GM12865 (cell line): ENCODE measurements around the gene FOXO3.

Experiments
- DNase-seq: peaks from one replicate; pipeline ENCODE4 v3.0.0; 2010; ENCODE audit warnings: low read depth
- H3K4me3 ChIP-seq: 2 replicates; pipeline ENCODE4 v1.5.1; 2011; ENCODE audit warnings: mild to moderate bottlenecking, low read depth, low read length, control low read depth
- CTCF ChIP-seq: IDR thresholded peaks from 2 replicates; pipeline ENCODE4 v1.5.1; 2011; ENCODE audit warnings: low read length, control low read depth, low read depth, inconsistent platforms; ENCODE audit not compliant: insufficient read depth; ENCODE audit errors: missing control alignments

Gene FOXO3

DNA sequence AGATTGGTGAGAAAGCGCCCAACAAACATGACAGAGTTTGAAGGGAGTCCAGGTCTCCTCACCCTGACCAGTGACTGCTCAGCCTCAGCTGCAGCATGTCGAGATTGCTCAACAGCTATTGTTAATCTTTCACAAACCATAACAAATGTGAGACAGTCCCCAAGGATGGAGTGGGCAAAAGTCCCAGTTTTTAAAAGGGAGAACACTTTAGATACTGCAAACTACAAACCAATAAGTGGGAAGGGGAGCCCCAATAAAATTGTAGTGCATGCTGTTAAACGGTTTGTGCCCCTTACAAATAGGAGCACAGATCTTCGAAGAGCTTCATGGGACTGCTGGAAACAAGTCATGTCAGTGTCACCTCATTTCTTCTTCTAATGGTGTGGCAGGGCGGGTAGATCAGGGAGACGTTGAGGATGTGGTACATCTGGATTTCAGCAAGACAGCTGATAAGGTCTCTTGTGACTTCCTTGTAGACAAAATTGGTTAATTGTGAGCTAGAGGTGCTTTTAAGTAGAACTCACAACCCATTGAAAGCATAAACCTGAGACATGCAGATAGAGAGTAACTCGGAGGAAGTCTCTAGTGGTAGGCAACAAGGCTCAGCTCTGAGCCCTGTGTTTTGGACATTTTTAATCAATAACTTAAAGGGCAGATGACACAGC is 153.5 kb downstream of the FOXO3 start:
- DNase-seq, result no peak
- no peak overlapping the region for H3K4me3 ChIP-seq
- no peak for TF ChIP-seq CTCF

GRCh38 chr6:108714766-108715414 is 154.2 kb downstream of the FOXO3 start:
- no peak for TF ChIP-seq CTCF
- no peak for DNase-seq

GRCh38 chr6:108715832-108716231 is 155.1 kb downstream of the FOXO3 start:
- no peak for TF ChIP-seq CTCF
- no peak for DNase-seq

More at GRCh38 chr6:108714766-108715414, 154.2 kb downstream of the FOXO3 start:
- no peak overlapping the region for H3K4me3 ChIP-seq

DNA sequence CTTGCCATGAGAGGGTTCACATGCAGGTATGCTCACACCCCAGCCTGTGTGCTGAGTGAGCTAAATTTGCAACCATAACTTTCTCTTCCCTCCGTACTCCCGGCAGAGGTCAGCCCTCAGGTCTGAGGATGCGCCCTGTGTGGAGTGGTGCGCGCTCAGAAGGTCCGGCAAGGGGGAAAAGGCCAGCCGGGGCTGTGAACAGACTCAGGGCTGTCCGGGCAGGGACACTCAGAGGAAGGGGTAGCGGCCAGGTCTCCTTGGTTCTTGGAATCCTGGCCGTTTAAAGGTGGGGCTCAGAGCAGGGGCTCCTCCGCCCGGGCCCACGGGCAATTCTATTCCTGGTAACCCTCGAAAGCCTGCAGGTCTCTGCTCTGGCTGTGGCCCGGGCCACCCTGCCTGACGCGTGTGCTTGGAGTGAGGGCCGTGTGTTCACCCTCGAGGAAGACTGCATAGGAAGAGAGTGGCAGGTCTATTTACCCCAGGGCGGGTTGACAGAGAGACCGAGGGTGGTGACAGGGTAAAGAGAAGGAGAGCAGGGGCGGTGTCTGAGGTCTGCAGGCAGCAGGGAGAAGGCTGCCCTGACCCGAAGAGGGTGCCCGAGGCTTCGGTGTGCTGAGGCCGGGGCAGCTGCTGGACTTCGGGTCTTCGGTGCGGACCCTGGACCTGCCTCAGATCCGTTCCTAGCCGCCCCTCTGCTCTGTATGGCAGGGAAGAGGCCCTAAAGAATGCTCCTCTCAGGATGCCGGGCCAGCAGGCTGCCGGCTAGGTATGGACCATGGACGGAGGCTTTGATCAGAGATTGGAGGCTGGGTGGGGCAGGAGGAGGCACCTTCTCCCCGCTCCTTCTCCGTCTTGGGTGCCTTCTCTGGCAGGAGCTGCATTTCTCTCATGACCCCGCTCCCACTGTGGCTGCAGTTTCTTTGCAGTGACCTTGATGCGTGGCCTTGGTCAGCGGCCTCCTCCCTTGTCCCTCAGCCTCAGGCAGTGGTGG is 156.4 kb downstream of the FOXO3 start:
- no peak for DNase-seq
- no peak overlapping the region for H3K4me3 ChIP-seq
- no peak for TF ChIP-seq CTCF

More at GRCh38 chr6:108715832-108716231, 155.1 kb downstream of the FOXO3 start:
- H3K4me3 ChIP-seq, result no peak overlapping the region

DNA sequence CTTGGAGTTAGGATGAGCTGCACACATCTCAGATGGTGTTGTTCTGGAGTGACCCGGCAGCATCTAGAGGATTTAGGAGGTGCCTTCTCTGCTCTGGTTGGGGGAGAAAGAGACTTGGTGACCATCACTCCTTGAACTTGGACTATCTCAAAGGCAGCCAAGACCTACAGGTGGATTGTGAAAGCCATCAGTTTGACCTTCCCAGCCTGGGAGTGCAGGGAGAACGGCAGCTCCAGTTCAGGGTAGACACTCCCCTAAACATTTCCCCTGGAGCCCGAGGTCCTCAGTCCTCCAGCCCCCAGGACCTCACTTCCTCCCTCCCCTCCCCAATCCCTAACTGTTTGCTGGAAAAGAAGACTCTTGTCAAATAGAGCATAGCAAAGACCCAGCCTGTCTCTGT is 158.8 kb downstream of the FOXO3 start:
- no peak for DNase-seq
- no peak for TF ChIP-seq CTCF
- no peak overlapping the region for H3K4me3 ChIP-seq

DNA sequence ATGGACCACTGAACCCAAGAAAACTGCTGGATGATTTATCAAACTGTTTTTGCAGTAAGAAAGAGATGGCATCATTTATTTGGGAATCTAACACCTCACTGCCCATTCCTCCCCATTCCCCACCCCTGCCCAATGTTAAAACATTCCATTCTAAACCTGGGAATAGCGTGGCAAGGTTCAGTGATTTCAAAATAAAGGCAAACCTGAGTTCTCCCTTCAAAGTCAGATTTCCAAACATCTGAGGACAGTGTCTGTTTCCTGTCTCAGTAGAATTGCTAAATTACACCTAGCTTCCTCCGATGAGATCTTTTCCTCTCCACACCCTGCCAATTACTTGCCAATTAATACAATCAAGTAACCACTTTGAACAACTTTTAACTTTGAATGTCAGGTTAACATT is 160.1 kb downstream of the FOXO3 start:
- no peak for DNase-seq
- no peak overlapping the region for H3K4me3 ChIP-seq
- no peak for TF ChIP-seq CTCF
